ENCODE results near the gene FADS6. TPM values are rescaled to one million over a fixed set of nuclear protein-coding genes. Genes with fewer than 3 reads are reported as not detected.

Gene FADS6
- total and polyA plus RNA-seq, 2 of the 13 experiments (the other 11 are each of a cell fraction or from before 2014, with no cell fraction given), result 0.11 TPM

DNA sequence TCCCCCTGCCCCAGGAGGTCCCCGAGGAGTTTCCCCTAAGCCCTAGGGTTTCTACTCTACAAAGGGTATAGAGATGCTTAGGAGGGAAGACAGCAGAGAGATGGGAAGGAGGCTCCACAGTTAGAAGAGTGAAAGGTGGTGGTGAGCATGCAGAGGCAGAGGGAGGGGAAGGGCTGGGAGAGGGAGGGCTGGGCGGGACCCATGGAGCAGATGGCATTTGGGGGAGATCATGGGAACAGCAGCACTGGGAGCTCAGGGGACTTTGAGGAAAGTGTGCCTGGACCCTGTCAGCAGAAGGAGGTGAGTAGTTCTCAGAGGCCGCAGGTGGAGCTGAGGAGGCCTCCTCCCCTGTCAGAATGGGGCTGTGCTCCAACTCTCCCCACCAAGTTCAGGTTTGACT is 41.6 kb upstream of the FADS6 start (continued):
- no peak for TF ChIP-seq ZNF780A (CRISPR knock-in tag; IDR thresholded peaks at IDR 0.05)
- no peak for TF ChIP-seq FOSL1 (CRISPR knock-in tag; IDR thresholded peaks at IDR 0.05; ENCODE audit: borderline replicate concordance)
- no peak for TF ChIP-seq FOXA1 (IDR thresholded peaks at IDR 0.05)
- no peak for TF ChIP-seq FOXA1 (CRISPR knock-in tag; IDR thresholded peaks at IDR 0.05)
- TF ChIP-seq, protein P1, sequence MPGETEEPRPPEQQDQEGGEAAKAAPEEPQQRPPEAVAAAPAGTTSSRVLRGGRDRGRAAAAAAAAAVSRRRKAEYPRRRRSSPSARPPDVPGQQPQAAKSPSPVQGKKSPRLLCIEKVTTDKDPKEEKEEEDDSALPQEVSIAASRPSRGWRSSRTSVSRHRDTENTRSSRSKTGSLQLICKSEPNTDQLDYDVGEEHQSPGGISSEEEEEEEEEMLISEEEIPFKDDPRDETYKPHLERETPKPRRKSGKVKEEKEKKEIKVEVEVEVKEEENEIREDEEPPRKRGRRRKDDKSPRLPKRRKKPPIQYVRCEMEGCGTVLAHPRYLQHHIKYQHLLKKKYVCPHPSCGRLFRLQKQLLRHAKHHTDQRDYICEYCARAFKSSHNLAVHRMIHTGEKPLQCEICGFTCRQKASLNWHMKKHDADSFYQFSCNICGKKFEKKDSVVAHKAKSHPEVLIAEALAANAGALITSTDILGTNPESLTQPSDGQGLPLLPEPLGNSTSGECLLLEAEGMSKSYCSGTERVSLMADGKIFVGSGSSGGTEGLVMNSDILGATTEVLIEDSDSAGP (CRISPR knock-in tag; IDR thresholded peaks at IDR 0.05; ENCODE audit: borderline replicate concordance), result no peak
- no peak for TF ChIP-seq MYC (CRISPR knock-in tag; IDR thresholded peaks at IDR 0.05; ENCODE audit: borderline replicate concordance)

DNA sequence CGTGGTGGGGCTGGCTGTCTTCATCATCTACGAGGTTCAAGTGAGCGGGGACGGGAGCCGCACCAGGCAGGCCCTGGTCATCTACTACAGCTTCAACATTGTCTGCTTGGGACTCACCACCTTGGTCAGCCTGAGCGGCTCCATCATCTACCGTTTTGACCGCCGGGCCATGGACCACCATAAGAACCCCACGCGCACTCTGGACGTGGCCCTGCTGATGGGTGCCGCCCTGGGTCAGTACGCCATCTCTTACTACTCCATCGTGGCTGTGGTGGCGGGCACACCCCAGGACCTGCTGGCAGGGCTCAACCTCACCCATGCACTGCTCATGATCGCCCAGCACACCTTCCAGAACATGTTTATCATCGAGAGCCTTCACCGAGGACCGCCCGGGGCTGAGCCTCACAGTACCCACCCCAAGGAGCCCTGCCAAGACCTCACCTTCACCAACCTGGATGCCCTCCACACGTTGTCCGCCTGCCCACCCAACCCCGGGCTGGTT is 37.2 kb upstream of the FADS6 start:
- no peak overlapping the region for H3K27ac ChIP-seq (ENCODE audit: extremely low read length, insufficient read depth, low read length)
- no peak for FAIRE-seq
- no peaks in the 10 kb centered on the region for H3K79me2 ChIP-seq (ENCODE audit: insufficient read depth, low read length)
- no peaks in the 10 kb centered on the region for H4K20me1 ChIP-seq (ENCODE audit: insufficient read depth, low read length)
- POLR2A ChIA-PET, result no interaction called here
- no peaks in the 10 kb centered on the region for H3K36me3 ChIP-seq (replicated peaks in 1 of 2; ENCODE audit: control insufficient read depth in 1 of 2, insufficient read depth in 2 of 2, low read length in 2 of 2)
- in situ Hi-C loops (cut with HindIII; ENCODE audit: extremely low pct_ligation_motif_present, low pct_unique_long_range_greater_than_20kb) (no loop called here), intact Hi-C loops (cut with micrococcal nuclease; ENCODE audit: unreplicated experiment) (no loop called here)
- H3K9ac ChIP-seq (ENCODE audit: insufficient read depth, low read depth, low read length), result no peak overlapping the region
- WGBS (ENCODE audit: low lambda C conversion rate), result 63% methylated on average over 19 of the region's 24 CpGs
- DNase-seq (ENCODE audit: low spot score), result no peak
- BruUV-seq (replicated peaks), result no TSS peak
- no peaks in the 10 kb centered on the region for H3K9me3 ChIP-seq (ENCODE audit: low read length)
- H3K4me2 ChIP-seq (ENCODE audit: low read depth, low read length), result no peak overlapping the region
- no peak overlapping the region for H3K4me3 ChIP-seq (replicated peaks in 1 of 3; ENCODE audit: insufficient read depth in 1 of 3, low read depth in 2 of 3, low read length in 3 of 3)
- no peaks in the 10 kb centered on the region for H3K4me1 ChIP-seq (ENCODE audit: insufficient read depth, low read length)
- peaks cover 9 to 88% of the 10 kb centered on the region in 2 experiments; a peak in 4 of 5 replicates for H3K27me3 ChIP-seq (ENCODE audit: control insufficient read depth in 1 of 2, insufficient read depth in 2 of 2, low read length in 2 of 2)
- no peak overlapping the region for H2AFZ ChIP-seq (ENCODE audit: low read length)
- ATAC-seq, result no peak
- CTCF ChIA-PET (ENCODE audit: low intra/inter-chr PET ratio, low total read pairs), result no interaction called here
- TF ChIP-seq KLF15 (CRISPR knock-in tag; IDR thresholded peaks at IDR 0.05; ENCODE audit: borderline replicate concordance) (no peak), GTF2F1 (IDR thresholded peaks at IDR 0.05; ENCODE audit: low read length) (no peak), SIN3B (IDR thresholded peaks at IDR 0.05; ENCODE audit: low read length) (no peak), ZNF317 (CRISPR knock-in tag; IDR thresholded peaks at IDR 0.05) (no peak), ATAD3A (CRISPR knock-in tag; IDR thresholded peaks at IDR 0.05) (no peak), PAWR (CRISPR knock-in tag; IDR thresholded peaks at IDR 0.05; ENCODE audit: borderline replicate concordance) (no peak), ZFP90 (CRISPR knock-in tag; IDR thresholded peaks at IDR 0.05; ENCODE audit: borderline replicate concordance) (no peak), ZNF709 (CRISPR knock-in tag; IDR thresholded peaks at IDR 0.05) (no peak)
- TF ChIP-seq, protein P2, sequence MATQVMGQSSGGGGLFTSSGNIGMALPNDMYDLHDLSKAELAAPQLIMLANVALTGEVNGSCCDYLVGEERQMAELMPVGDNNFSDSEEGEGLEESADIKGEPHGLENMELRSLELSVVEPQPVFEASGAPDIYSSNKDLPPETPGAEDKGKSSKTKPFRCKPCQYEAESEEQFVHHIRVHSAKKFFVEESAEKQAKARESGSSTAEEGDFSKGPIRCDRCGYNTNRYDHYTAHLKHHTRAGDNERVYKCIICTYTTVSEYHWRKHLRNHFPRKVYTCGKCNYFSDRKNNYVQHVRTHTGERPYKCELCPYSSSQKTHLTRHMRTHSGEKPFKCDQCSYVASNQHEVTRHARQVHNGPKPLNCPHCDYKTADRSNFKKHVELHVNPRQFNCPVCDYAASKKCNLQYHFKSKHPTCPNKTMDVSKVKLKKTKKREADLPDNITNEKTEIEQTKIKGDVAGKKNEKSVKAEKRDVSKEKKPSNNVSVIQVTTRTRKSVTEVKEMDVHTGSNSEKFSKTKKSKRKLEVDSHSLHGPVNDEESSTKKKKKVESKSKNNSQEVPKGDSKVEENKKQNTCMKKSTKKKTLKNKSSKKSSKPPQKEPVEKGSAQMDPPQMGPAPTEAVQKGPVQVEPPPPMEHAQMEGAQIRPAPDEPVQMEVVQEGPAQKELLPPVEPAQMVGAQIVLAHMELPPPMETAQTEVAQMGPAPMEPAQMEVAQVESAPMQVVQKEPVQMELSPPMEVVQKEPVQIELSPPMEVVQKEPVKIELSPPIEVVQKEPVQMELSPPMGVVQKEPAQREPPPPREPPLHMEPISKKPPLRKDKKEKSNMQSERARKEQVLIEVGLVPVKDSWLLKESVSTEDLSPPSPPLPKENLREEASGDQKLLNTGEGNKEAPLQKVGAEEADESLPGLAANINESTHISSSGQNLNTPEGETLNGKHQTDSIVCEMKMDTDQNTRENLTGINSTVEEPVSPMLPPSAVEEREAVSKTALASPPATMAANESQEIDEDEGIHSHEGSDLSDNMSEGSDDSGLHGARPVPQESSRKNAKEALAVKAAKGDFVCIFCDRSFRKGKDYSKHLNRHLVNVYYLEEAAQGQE (IDR thresholded peaks at IDR 0.05; ENCODE audit: borderline replicate concordance in 1 of 2, low read depth in 1 of 2, low read length in 2 of 2), result no peak
- TF ChIP-seq, protein P3, sequence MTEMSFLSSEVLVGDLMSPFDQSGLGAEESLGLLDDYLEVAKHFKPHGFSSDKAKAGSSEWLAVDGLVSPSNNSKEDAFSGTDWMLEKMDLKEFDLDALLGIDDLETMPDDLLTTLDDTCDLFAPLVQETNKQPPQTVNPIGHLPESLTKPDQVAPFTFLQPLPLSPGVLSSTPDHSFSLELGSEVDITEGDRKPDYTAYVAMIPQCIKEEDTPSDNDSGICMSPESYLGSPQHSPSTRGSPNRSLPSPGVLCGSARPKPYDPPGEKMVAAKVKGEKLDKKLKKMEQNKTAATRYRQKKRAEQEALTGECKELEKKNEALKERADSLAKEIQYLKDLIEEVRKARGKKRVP (CRISPR knock-in tag; IDR thresholded peaks at IDR 0.05), result no peak
